DND-41 (cell line): ENCODE measurements around the gene WWP2.

Source experiments
- ATAC-seq: fragments of 200-7000 bp; cut with Tn5 transposase; 3 replicates; pipeline ENCODE4 v1.9.1; 2021; ENCODE audit warnings: low read depth; ENCODE audit not compliant: insufficient read depth
- DNase-seq: peaks from one replicate; pipeline ENCODE4 v3.0.0-alpha.2; 2020
- H2AFZ ChIP-seq: 2 replicates; pipeline ENCODE4 v1.6.0; 2012; ENCODE audit warnings: low read depth, low read length
- H3K27ac ChIP-seq: 2 replicates; pipeline ENCODE4 v1.5.1; 2012; ENCODE audit warnings: low read length, inconsistent platforms
- H3K27me3 ChIP-seq: fragments of 200-600 bp; sonication (generic); 2 replicates; pipeline ENCODE4 v1.6.0; 2012; ENCODE audit warnings: low read length, mild to moderate bottlenecking, inconsistent platforms; ENCODE audit not compliant: insufficient read depth, poor library complexity
- H3K36me3 ChIP-seq: 2 replicates; pipeline ENCODE4 v1.5.1; 2012; ENCODE audit warnings: low read length, inconsistent platforms; ENCODE audit not compliant: insufficient read depth
- H3K4me1 ChIP-seq: 2 replicates; pipeline ENCODE4 v1.5.1; 2012; ENCODE audit warnings: mild to moderate bottlenecking, low read length; ENCODE audit not compliant: insufficient read depth
- H3K4me2 ChIP-seq: 2 replicates; pipeline ENCODE4 v1.6.0; 2012; ENCODE audit warnings: mild to moderate bottlenecking, moderate library complexity, low read length, inconsistent platforms; ENCODE audit not compliant: insufficient read depth
- H3K4me3 ChIP-seq, 2 experiments: fragments of 200-600 bp in 1 of 2; shearing (Covaris generic) in 1 of 2; 2 replicates each; pipeline ENCODE4 v1.5.1; 2012 to 2016; ENCODE audit warnings: inconsistent platforms in 2 of 2, low read length in 2 of 2, mild to moderate bottlenecking in 2 of 2, low read depth in 1 of 2, moderate library complexity in 1 of 2
- H3K79me2 ChIP-seq: 2 replicates; pipeline ENCODE4 v1.6.0; 2012; ENCODE audit warnings: low read length, inconsistent platforms; ENCODE audit not compliant: insufficient read depth
- H3K9ac ChIP-seq: 2 replicates; pipeline ENCODE4 v1.6.0; 2012; ENCODE audit warnings: low read depth, mild to moderate bottlenecking, inconsistent platforms, low read length, moderate library complexity
- H3K9me3 ChIP-seq: 2 replicates; pipeline ENCODE4 v1.5.1; 2012; ENCODE audit warnings: low read length, moderate library complexity, mild to moderate bottlenecking, inconsistent platforms; ENCODE audit not compliant: insufficient read depth, severe bottlenecking
- H4K20me1 ChIP-seq: 2 replicates; pipeline ENCODE4 v1.6.0; 2012; ENCODE audit warnings: low read length; ENCODE audit not compliant: insufficient read depth
- CTCF ChIP-seq: IDR thresholded peaks from 2 replicates; pipeline ENCODE4 v1.5.1; 2012; ENCODE audit warnings: borderline replicate concordance, low read length, moderate library complexity, mild to moderate bottlenecking; ENCODE audit not compliant: poor library complexity, severe bottlenecking; ENCODE audit errors: extremely low read depth
- EZH2 ChIP-seq: IDR thresholded peaks from 3 replicates; pipeline ENCODE4 v1.6.1; 2012; ENCODE audit warnings: borderline replicate concordance, low read depth, mild to moderate bottlenecking, moderate library complexity, low read length, inconsistent platforms; ENCODE audit not compliant: severe bottlenecking

The WWP2 gene

DNA sequence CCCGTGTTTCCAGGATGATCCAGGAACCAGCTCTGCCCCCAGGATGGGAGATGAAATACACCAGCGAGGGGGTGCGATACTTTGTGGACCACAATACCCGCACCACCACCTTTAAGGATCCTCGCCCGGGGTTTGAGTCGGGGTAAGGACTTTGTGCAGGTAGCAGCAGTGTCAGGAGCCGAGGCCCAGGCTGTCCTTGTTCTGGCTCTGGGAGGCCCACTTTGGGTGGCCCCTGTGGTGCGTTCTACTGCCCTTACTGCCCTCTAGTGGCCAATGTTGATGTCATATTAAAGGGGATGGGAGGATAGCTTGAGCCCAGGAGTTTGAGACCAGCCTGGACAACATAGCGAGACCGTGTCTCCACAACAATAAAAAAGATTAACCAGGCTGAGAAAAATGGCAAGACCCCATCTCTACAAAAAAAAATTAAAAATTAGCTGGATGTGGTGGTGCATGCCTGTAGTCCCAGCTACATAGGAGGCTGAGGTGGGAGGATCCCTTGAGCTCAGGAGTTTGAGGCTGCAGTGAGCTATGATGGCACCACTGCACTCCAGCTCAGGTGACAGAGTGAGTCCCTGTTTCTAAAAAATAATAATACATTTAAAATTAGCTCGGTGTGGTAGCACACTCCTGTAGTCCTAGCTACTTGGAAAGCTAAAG is 168.1 kb downstream of the WWP2 start:
- Histone ChIP-seq H3K36me3 (0 out of 2 replicates have a peak, but pooled peaks cover 3% of the 10 kb centered on the region), H3K27ac (no peak overlapping the region), H2AFZ (no peak overlapping the region), H3K9me3 (no peaks in the 10 kb centered on the region), H3K4me2 (no peak overlapping the region), H3K27me3 (no peaks in the 10 kb centered on the region), H3K4me1 (no peaks in the 10 kb centered on the region), H4K20me1 (no peaks in the 10 kb centered on the region), H3K9ac (no peak overlapping the region), H3K79me2 (no peaks in the 10 kb centered on the region), H3K4me3 (no peak overlapping the region)
- ATAC-seq = peak; percentile 93
- no peak for TF ChIP-seq EZH2
- peak; percentile 77 for TF ChIP-seq CTCF
- DNase-seq = peak; percentile 59

- Histone ChIP-seq H4K20me1 (no peaks in the 10 kb centered on the region), H3K27me3 (no peaks in the 10 kb centered on the region), H2AFZ (no peak overlapping the region), H3K27ac (no peak overlapping the region), H3K4me1 (no peaks in the 10 kb centered on the region), H3K9ac (no peak overlapping the region), H3K4me2 (no peak overlapping the region), H3K79me2 (no peaks in the 10 kb centered on the region), H3K4me3 (no peak overlapping the region), H3K9me3 (no peaks in the 10 kb centered on the region), H3K36me3 (peaks cover 14% of the 10 kb centered on the region; the same call in 1 of the 2 replicates)
- no peak for ATAC-seq
- DNase-seq = no peak
- TF ChIP-seq EZH2 (no peak), CTCF (no peak)
These were observed 169.5 kb downstream of the WWP2 start for GRCh38 chr16:69931631-69932030.

DNA sequence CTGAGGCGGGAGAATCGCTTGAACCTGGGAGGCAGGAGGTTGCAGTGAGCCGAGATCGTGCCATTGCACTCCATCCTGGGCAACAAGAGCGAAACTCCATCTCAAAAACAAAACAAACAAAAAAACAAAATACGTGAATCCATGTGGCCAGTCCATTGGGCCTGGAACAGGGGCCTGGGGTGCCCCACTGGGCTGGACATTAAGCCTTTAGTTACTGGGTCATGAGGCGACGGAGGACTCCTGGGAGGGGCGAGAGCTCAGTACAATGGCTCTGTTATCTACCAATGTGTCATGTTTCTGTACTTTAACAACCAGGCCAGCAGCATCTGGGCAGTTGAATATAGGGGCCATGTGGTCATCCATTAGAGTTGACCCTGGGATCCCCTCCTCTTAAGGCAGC is 170.1 kb downstream of the WWP2 start:
- H3K36me3 ChIP-seq = peaks cover 19% of the 10 kb centered on the region
- ATAC-seq (no peak), DNase-seq (no peak)
- no peaks in the 10 kb centered on the region for H3K4me1 ChIP-seq
- H3K27ac ChIP-seq = no peak overlapping the region
- no peak overlapping the region for H3K9ac ChIP-seq
- no peak overlapping the region for H3K4me2 ChIP-seq
- no peaks in the 10 kb centered on the region for H3K9me3 ChIP-seq
- no peak overlapping the region for H2AFZ ChIP-seq
- H3K27me3 ChIP-seq = no peaks in the 10 kb centered on the region
- no peaks in the 10 kb centered on the region for H3K79me2 ChIP-seq
- TF ChIP-seq EZH2 (no peak), CTCF (no peak)
- no peaks in the 10 kb centered on the region for H4K20me1 ChIP-seq
- no peak overlapping the region for H3K4me3 ChIP-seq
